T-helper 1 cell (primary cell): ENCODE data around the gene IQGAP2.
"Not testable (repeated sequence)": the region's sequence is repeated elsewhere in the genome, so short reads cannot be mapped to it uniquely, and the experiment has no call there.

ENCODE experiments used
- DNase-seq, 5 donors: peaks; one replicate each; pipeline ENCODE4 v3.0.0-alpha.2; 2012 to 2020

IQGAP2 gene

GRCh38 chr5:76582230-76583162 lies 179.4 kb downstream of the IQGAP2 start:
- DNase-seq = peak in 1 of 5 donors; percentile 43

GRCh38 chr5:76583163-76584047 lies 180.3 kb downstream of the IQGAP2 start:
- peak in 1 of 5 donors; percentile 18 for DNase-seq

GRCh38 chr5:76585783-76586217 lies 182.7 kb downstream of the IQGAP2 start:
- no peak for DNase-seq

- no peak for DNase-seq
Observed at GRCh38 chr5:76586531-76586930, 183.4 kb downstream of the IQGAP2 start.

- DNase-seq = peak in 1 of 5 donors; percentile 40
Observed at GRCh38 chr5:76590027-76590426, 186.9 kb downstream of the IQGAP2 start.

- DNase-seq = no peak
Observed at GRCh38 chr5:76591366-76591765, 188.3 kb downstream of the IQGAP2 start.

- no peak for DNase-seq
Observed at GRCh38 chr5:76592692-76593091, 189.6 kb downstream of the IQGAP2 start.

- DNase-seq = no peak
Observed at GRCh38 chr5:76594107-76594506, 191.0 kb downstream of the IQGAP2 start.

- DNase-seq = no peak
Observed at GRCh38 chr5:76595755-76596481, 192.8 kb downstream of the IQGAP2 start.

GRCh38 chr5:76598531-76598930 lies 195.4 kb downstream of the IQGAP2 start:
- no peak for DNase-seq

- no peak for DNase-seq
Observed at GRCh38 chr5:76600716-76601115, 197.6 kb downstream of the IQGAP2 start.

- DNase-seq = peak in 2 of 5 donors; percentile 15 to 62
Observed at GRCh38 chr5:76601470-76601869, 198.4 kb downstream of the IQGAP2 start.

- no peak for DNase-seq
Observed at GRCh38 chr5:76602094-76602726, 199.1 kb downstream of the IQGAP2 start.

- not testable (repeated sequence) for DNase-seq
Observed at GRCh38 chr5:76603991-76604390, 200.9 kb downstream of the IQGAP2 start.

- DNase-seq = no peak
Observed at GRCh38 chr5:76604838-76605237, 201.8 kb downstream of the IQGAP2 start.

- DNase-seq = no peak
Observed at GRCh38 chr5:76606701-76607100, 203.6 kb downstream of the IQGAP2 start.

- DNase-seq = no peak
Observed at GRCh38 chr5:76607353-76607871, 204.3 kb downstream of the IQGAP2 start.

GRCh38 chr5:76608833-76609232 lies 205.7 kb downstream of the IQGAP2 start:
- peak in 1 of 5 donors; percentile 44 for DNase-seq

- no peak for DNase-seq
Observed at GRCh38 chr5:76610196-76610595, 207.1 kb downstream of the IQGAP2 start.

GRCh38 chr5:76612942-76613341 lies 209.9 kb downstream of the IQGAP2 start:
- no peak for DNase-seq

- DNase-seq = no peak
Observed at GRCh38 chr5:76615759-76616158, 212.7 kb downstream of the IQGAP2 start.

GRCh38 chr5:76616206-76616605 lies 213.1 kb downstream of the IQGAP2 start:
- DNase-seq = no peak
